Gastrocnemius medialis (tissue), 4 donors: ENCODE data around the gene FJX1.

Experiments used
- POLR2A ChIP-seq, 2 donors: fragments of 450-650 bp; IDR thresholded peaks; one replicate each; pipeline ENCODE4 v1.6.1; 2017; ENCODE audit warnings: antibody characterized with exemption in 2 of 2, mild to moderate bottlenecking in 2 of 2, moderate library complexity in 2 of 2
- TF ChIP-seq, protein P1 (sequence below), 5 experiments: fragments of 450-650 bp in 3 of 5; fragments of 200-600 bp in 2 of 5; sonication (generic) in 2 of 5; IDR thresholded peaks in 4 of 5; conservative IDR thresholded peaks in 1 of 5; 1 replicate in 4 of 5; 2 replicates in 1 of 5; pipeline ENCODE4 v1.5.1; 2016 to 2019; ENCODE audit warnings: antibody characterized with exemption in 5 of 5, mild to moderate bottlenecking in 3 of 5, moderate library complexity in 3 of 5

DNA sequence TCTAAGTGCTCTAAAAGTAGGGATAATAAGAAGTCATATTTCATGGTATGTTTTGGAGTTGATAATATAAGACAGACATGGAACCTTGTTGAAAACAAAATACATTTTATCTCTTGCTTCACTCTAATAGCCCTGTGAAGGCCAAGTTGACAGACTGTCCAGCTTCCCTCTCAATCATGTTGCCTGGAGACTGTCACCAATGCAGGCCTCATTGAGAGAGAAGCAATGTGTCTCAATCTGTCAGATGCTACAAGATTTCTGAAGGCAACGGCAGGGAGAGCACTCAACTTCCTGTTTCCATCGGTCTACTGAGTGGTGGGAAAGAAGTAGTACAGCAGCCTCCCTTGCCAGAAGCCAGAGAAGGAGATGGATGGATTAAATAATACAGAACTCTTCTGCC is 23.6 kb upstream of the FJX1 start:
- TF ChIP-seq, protein P1, sequence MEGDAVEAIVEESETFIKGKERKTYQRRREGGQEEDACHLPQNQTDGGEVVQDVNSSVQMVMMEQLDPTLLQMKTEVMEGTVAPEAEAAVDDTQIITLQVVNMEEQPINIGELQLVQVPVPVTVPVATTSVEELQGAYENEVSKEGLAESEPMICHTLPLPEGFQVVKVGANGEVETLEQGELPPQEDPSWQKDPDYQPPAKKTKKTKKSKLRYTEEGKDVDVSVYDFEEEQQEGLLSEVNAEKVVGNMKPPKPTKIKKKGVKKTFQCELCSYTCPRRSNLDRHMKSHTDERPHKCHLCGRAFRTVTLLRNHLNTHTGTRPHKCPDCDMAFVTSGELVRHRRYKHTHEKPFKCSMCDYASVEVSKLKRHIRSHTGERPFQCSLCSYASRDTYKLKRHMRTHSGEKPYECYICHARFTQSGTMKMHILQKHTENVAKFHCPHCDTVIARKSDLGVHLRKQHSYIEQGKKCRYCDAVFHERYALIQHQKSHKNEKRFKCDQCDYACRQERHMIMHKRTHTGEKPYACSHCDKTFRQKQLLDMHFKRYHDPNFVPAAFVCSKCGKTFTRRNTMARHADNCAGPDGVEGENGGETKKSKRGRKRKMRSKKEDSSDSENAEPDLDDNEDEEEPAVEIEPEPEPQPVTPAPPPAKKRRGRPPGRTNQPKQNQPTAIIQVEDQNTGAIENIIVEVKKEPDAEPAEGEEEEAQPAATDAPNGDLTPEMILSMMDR (IDR thresholded peaks at IDR 0.05 in 4 of 5, conservative IDR thresholded peaks at IDR 0.05 in 1 of 5), result no peak
- no peak for TF ChIP-seq POLR2A (IDR thresholded peaks at IDR 0.05)
